Body of pancreas (tissue), 4 donors: ENCODE data around the gene PPIC. TPM values are rescaled to one million over a fixed set of nuclear protein-coding genes. Genes with fewer than 3 reads are reported as not detected.

Source experiments
- ATAC-seq: fragments of 150-250 bp; one replicate; pipeline ENCODE4 v1.9.1; 2016
- DNase-seq, 4 donors: peaks; one replicate each; pipeline ENCODE4 v3.0.0-alpha.2; 2019
- H3K27ac ChIP-seq, 4 donors: fragments of 200-600 bp; sonication (generic); 1 replicate in 3 of 4; 2 replicates in 1 of 4; pipeline versions ENCODE4 v1.5.1 to v1.6.1; 2016 to 2019; ENCODE audit warnings: mild to moderate bottlenecking in 1 of 4, mixed read lengths in 1 of 4, moderate library complexity in 1 of 4
- H3K27me3 ChIP-seq, 2 donors: fragments of 200-600 bp; sonication (generic); one replicate each; pipeline ENCODE4 v1.6.0; 2016; ENCODE audit warnings: mild to moderate bottlenecking in 1 of 2
- H3K36me3 ChIP-seq, 2 donors: fragments of 200-600 bp; sonication (generic); replicated peaks in 1 of 2; 2 replicates each; pipeline ENCODE4 v1.5.1; 2016; ENCODE audit warnings: low read depth in 2 of 2; ENCODE audit not compliant: insufficient read depth in 1 of 2
- H3K4me1 ChIP-seq: fragments of 200-600 bp; sonication (generic); one replicate; pipeline ENCODE4 v1.6.0; 2016
- H3K4me3 ChIP-seq, 2 donors: fragments of 200-600 bp; sonication (generic); 1 replicate in 1 of 2; 2 replicates in 1 of 2; pipeline ENCODE4 v1.5.1; 2016 to 2019
- H3K9me3 ChIP-seq, 3 donors: fragments of 200-600 bp; sonication (generic); 1 replicate in 2 of 3; 2 replicates in 1 of 3; pipeline ENCODE4 v1.5.1; 2016
- CTCF ChIP-seq, 7 experiments: fragments of 450-650 bp in 4 of 7; fragments of 200-600 bp in 3 of 7; sonication (generic) in 3 of 7; IDR thresholded peaks; one replicate each; pipeline ENCODE4 v1.5.1; 2016 to 2019; ENCODE audit warnings: antibody characterized with exemption in 7 of 7
- POLR2A ChIP-seq, 3 donors: fragments of 450-650 bp; IDR thresholded peaks; one replicate each; pipeline ENCODE4 v1.6.1; 2016; ENCODE audit warnings: antibody characterized with exemption in 3 of 3, mild to moderate bottlenecking in 2 of 3
- WGBS, 2 donors: methylation state at CpG; one replicate each; pipeline ENCODE4 v1.1.5; 2017; 5-methylcytosine and 5-hydroxymethylcytosine counted together
- intact Hi-C: fragments of 100-400 bp; cut with DNase I; formaldehyde crosslinking; loops from one replicate; pipeline ENCODE4 v1.15.1; 2023
- total RNA-seq, 2 donors: library from RNA; depleted of rRNA; stranded (reverse); fragments of >200 nt; gene quantifications; one replicate each; pipeline ENCODE4 v1.1.0, GENCODE V29; 2016

Gene PPIC
- total RNA-seq, 2 donors from 2014 or later = 9.6 to 31.0 TPM

- Histone ChIP-seq H3K4me1 (no peaks in the 10 kb centered on the region), H3K27me3 (no peaks in the 10 kb centered on the region), H3K27ac (no peak overlapping the region), H3K9me3 (no peaks in the 10 kb centered on the region), H3K4me3 (no peak overlapping the region), H3K36me3 (no peaks in the 10 kb centered on the region)
- intact Hi-C loops = no loop called here
- no peak for ATAC-seq
- WGBS, 2 donors = 85 to 89% methylated on average over 4 of the region's 4 CpGs
- TF ChIP-seq CTCF (IDR thresholded peaks at IDR 0.05) = no peak
- no peak for TF ChIP-seq POLR2A (IDR thresholded peaks at IDR 0.05)
- DNase-seq = no peak
Observed at GRCh38 chr5:122985006-122985700, 51.4 kb downstream of the PPIC start.

- H3K27ac ChIP-seq = no peak overlapping the region
- DNase-seq (no peak), ATAC-seq (no peak)
- intact Hi-C loops = no loop called here
- no peaks in the 10 kb centered on the region for H3K27me3 ChIP-seq
- WGBS, 2 donors = 94 to 95% methylated on average over 3 of the region's 3 CpGs
- TF ChIP-seq CTCF (IDR thresholded peaks at IDR 0.05) = no peak
- no peak for TF ChIP-seq POLR2A (IDR thresholded peaks at IDR 0.05)
- no peaks in the 10 kb centered on the region for H3K36me3 ChIP-seq
- no peaks in the 10 kb centered on the region for H3K9me3 ChIP-seq
- H3K4me3 ChIP-seq = no peak overlapping the region
- H3K4me1 ChIP-seq = peaks cover 3% of the 10 kb centered on the region
Observed at GRCh38 chr5:122984425-122984824, 52.1 kb downstream of the PPIC start.

- ATAC-seq (no peak), DNase-seq (no peak)
- intact Hi-C loops = no loop called here
- Histone ChIP-seq H3K9me3 (no peaks in the 10 kb centered on the region), H3K4me1 (peaks cover 23% of the 10 kb centered on the region), H3K36me3 (no peaks in the 10 kb centered on the region), H3K27me3 (no peaks in the 10 kb centered on the region), H3K4me3 (no peak overlapping the region), H3K27ac (no peak overlapping the region)
- TF ChIP-seq POLR2A (IDR thresholded peaks at IDR 0.05) (no peak), CTCF (IDR thresholded peaks at IDR 0.05) (no peak)
- 0% methylated on average over 1 of the region's 1 CpG for WGBS, 2 donors
Observed at GRCh38 chr5:122982376-122982775, 54.1 kb downstream of the PPIC start.

- Histone ChIP-seq H3K27me3 (no peaks in the 10 kb centered on the region), H3K4me3 (no peak overlapping the region), H3K36me3 (no peaks in the 10 kb centered on the region), H3K27ac (no peak overlapping the region), H3K4me1 (peaks cover 29% of the 10 kb centered on the region), H3K9me3 (no peaks in the 10 kb centered on the region)
- intact Hi-C loops = no loop called here
- TF ChIP-seq CTCF (IDR thresholded peaks at IDR 0.05) = no peak
- TF ChIP-seq POLR2A (IDR thresholded peaks at IDR 0.05) = no peak
- WGBS, 2 donors = 59 to 67% methylated on average over 2 of the region's 2 CpGs
- ATAC-seq (no peak), DNase-seq (no peak)
Observed at GRCh38 chr5:122981846-122982245, 54.7 kb downstream of the PPIC start.
